Glomerular visceral epithelial cell (primary cell): ENCODE data around the gene TRIO.

Experiments used
- DNase-seq: peaks from one replicate; pipeline ENCODE4 v3.0.0-alpha.2; 2016; ENCODE audit errors: extremely low spot score

TRIO gene

DNA sequence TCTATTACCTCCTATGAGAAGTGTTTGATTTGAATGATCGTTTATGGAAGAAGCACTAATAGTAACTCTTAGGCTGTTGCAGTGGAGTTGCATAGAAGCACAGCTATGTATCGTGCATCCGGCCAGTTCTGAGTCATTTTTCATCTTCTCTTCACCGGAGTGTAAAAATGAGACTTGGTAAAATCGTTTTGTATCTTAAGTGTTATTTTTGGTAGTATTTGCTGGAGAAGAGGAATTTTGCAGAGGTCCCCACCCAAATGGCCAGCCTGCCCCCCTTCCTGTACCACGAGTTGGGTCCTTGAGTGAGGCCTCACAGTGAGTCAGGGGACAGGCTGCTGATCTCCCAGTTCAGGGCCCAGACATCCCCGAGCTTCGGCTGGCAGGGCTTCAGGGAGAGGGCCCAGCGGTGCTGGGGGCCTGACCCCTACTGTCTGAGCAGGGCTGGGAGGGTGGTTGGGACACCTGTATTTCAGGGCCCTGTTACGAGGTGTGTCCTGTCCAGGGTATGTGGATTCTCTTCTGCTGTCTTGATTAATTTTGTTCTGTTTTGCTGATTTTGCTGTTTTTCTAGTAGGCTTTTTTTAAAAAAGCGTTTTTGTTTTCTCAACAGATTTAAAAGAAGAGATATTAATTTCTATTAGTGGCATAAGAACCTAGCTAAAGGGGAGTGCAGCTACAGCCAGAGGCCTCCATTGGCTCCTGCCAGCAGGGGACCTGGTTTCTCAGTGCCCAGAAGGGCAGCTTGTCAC, 210.8 kb downstream of the TRIO start:
- DNase-seq: peak; percentile 36

DNA sequence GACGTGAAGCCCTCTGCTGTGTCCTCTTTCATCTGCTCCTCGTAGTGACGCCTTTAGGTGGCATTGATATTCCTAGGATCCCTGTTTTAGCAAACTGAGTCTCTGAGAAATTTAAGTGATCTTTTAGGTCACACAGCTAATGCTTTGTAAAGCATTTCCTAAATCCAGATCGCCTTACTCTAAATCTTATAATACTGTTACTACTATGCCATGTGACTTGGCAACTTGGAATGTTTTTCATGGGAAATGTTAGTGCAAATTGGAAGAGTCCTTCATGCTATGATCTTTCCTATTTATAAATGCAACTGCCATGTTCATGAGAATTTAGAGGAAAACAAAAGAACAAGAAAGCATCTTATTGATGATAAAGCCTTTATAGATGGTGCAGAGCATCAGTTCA, 212.2 kb downstream of the TRIO start:
- no peak for DNase-seq

DNA sequence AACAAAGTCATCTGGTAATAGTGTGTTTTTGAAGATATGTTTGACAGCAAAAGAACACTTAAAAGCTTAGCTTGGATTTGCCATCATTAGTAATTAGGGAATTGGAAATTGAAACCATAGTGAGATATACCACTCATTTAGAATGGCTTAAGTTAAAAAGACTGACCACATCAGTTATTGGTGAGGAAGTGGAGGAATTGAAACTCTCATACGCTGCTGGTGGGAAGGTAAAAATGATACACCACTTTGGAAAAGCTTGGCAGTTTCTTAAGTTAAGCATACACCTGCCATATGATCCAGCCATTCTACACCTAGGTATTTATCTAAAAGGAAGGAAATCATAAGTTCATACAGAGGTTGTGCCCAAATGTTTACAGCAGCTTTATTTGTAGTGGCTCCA, 213.2 kb downstream of the TRIO start:
- DNase-seq: no peak

DNA sequence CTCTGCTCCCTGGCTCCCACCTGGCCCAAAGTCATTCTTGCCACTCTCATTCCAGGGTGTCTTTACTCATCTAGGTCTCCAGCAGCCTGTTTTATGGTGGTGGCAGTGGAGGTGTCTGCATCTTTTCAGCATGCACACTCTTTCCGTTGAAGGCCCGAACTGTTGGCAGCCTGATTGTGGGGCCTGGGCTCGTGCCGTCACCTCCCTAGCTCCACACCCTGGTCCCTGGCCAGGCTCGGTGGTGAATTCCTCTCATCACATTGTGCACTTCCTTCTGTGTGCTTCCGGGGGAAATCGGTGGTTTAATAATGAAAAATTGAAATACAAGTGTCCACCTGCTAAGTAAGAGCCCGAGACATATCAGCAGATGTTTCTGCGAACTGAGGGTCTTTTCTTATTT, 214.3 kb downstream of the TRIO start:
- no peak for DNase-seq

DNA sequence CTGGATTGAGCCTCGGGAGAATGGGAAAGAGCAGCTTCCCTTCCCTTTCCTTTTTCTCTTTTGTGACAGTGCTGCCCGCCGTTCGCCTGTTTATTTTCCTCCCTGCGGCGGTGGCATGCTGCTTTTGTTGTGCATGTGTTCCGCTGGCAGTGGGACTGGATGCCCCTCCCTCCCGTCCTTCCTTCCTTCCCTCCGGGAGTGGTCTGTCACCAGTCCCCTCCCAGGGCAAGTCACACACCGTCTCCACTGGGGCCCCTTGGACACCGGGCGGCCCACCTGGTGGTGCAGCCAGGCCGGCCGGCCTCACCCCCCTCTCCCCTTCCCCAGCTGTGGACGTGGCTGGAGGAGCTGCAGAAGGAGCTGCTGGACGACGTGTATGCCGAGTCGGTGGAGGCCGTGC, 214.7 kb downstream of the TRIO start:
- DNase-seq: no peak

DNA sequence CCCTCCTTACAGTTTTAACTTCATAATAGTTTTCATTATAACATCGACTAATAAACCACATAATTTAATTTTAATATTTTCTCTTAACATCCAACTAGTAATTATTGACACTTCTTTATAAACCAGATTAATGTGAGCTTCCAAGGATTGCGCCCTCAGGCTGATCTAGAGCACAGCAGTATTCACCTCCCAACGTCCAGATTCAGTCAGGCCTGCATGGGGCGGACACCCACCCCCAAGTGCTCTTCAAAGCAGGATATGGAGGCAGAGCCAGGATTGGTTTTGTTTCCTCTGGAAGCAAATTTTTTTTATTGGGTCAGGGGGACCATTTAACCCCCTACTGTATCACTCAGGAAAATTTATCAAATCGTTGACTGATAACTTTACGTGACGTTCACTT, 215.4 kb downstream of the TRIO start:
- DNase-seq: no peak

DNA sequence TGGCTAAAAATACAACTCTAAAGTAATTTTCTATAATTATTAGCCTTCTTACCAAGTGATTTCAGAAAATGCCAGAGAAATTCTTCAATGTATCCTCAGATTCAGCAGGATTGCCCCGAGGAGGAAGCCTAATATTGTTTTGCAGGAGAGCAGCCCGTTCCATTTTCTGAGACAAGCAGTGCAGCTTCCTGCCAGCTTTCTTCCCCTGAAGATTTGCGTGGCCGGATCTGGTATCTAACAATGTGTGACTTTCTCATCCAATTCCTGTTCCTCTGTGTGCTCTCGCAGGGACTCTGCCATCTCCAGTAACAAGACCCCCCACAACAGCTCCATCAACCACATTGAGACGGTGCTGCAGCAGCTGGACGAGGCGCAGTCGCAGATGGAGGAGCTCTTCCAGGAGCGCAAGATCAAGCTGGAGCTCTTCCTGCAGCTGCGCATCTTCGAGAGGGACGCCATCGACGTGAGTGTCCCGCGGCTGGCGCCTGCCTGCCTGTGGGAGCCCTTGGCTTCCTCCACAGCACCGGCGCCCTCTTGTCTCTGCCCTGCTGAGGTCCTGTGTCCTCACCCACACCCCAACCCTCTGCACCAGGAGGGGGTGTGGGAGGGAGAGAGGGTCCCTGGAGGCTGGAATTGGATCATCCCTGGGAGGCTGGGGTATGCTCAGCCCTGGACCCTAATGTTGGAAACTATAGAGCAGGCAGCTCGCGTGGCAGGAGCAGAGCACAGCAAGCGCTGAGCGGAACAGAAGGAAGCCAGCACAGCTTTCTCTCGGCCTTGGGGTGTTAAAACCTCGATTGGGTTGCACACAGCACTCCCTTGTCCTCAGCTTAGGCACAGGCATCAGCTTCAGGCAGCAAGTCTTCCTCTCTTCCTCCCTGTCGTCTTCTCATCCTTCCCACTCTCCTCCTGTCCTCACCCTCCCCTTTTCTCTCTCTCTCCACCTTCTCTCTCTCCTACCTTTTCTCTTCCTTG, 216.2 kb downstream of the TRIO start:
- no peak for DNase-seq

DNA sequence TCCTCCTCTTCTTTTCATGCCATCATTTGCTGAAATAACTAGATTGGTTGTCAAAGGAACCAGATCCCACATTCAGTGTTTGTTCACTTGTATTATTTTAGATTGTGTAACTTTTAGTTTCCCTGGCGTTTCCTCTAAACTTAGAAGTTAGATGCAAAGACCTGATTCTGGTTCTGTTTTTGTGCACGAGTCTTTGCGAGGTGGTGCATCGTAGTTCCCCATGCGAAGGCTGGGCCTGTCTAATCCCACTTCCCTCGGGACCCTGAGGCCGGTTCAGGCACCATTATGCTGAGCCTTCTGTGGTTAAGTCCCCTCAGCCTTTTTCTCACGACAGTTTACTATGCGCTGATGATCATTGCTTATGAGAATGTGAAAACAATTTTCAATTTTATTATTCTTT, 219.3 kb downstream of the TRIO start:
- no peak for DNase-seq

DNA sequence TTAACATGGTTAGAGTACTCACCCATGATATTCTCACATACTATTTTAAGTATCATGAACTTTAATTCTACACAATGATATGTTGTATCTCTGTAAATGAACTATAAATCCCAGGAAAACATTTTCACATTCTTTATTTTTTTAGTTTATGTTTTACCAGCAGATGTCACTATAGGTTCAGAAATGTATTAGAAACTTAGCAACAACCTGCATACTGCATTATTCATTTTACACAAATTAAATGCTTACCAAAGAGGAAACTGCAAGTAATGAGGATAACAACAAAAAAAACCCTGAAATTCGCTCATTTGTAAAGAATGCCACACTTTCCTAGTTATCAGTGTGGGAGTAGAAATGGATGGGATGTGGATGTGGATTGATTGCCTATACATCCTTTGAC, 221.0 kb downstream of the TRIO start:
- no peak for DNase-seq

DNA sequence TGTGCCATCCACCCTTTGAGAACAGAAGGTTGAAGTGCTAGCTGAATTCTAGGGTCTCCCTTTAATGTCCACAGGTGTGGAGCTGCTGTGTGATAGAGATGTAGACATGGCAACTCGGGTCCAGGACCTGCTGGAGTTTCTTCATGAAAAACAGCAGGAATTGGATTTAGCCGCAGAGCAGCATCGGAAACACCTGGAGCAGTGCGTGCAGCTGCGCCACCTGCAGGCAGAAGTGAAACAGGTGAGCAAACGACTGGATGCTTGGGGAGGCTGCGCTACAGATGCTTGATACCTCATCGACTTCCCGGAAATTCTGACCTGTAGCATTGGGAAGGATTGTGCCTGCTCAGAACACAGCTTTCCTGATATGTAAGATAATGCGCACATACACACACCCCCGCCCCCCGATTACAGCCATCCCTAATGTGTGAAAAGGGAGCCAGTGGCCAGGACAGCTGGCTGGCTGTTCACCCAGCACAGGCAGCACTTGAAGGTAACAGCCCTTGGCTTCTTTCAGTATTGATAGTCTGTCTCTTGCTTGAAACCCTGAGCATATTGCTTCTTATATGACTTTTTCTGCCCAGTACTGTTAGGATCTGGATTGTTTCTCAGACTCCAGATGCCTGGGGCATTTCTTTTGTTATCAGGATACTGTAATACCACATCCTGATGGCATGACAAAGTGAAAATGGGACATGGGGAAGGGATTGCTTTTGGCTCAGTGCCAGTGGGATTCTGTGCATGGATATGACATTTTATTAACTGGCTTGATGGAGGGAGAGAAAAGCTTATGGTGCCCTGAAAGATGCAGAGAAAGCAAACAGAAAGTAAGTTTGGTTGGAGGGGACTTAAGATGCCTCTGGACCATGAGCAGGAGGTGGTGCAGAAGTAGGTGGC, 221.7 kb downstream of the TRIO start:
- DNase-seq: no peak

DNA sequence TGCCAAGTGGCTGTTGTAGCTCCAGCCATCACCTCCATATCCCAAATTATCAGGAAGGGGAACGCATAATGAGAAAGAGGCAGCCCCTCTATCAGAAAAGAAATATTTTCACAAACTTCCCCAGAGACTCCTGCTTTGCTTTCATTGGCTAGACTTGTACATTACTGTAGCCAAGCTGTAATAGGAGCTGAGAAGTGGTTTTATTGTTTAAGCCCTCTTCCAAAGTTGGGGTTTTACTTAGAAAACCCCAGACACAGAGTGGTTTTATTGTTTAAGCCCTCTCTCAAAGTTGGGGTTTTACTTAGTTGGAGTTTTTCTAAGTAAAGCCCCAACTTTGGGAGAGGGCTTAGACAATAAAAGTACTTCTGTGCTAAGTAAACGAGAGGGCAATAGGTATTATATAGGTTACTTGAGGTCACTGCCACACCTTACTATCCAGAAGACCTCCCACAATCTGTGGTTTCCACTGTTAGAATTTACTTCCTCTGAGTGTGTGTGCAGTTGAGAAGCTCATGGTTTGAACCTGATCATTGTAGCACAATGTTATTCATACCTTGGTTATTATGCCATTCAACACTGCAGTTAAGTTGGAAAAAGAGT, 222.8 kb downstream of the TRIO start:
- peak; percentile 45 for DNase-seq

DNA sequence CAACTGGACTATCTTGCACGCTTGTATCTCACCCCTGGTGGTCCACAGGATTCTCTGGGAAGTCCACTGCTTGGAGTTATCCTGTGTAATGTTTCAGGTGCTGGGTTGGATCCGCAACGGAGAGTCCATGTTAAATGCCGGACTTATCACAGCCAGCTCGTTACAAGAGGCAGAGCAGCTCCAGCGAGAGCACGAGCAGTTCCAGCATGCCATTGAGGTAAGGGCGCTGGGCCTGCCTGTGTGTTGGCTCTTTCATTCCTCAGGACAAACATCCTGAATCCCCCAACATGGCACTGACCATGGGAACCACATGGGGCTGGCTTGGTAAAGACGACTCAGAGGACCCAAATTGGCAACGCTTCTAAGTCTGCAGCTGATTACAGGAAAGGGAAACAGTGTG, 223.6 kb downstream of the TRIO start:
- DNase-seq: no peak

DNA sequence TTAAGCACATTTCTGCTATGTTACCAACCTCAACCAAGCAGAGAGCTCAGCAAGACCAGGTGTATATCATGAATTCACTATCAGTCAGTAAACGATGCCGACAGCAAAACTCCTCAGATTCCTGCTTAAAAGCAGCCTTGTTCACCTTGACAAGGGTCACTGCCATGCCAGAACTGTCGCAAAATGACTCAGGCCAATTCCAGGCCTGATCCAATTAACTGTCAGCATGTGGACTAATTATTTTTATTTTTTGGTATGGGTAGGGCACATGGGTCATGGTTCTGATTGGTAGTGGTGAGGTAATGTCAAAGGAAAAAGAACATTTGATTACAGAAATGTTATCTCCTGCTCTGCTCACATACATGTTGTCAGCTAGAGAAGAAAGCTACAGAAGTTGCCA, 224.2 kb downstream of the TRIO start:
- DNase-seq: no peak

DNA sequence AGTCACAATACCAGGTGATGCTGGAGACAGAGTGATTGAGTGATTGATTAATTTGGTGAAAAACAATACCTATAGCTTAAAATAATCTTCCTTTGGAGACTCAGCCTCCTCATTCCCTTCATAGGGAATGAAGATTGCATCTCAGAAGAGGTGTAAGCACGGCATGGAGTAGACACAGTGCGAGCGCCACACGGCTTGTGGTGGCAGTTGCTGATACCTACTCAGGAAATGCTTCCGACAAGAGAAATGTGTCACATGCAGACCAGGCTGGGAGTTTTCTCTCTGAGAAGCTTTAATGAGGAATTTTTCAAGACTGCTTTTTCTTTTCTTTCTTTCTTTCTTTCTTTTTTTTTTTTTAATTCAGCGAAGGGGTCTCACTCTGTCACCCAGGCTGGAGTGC, 226.6 kb downstream of the TRIO start:
- no peak for DNase-seq

DNA sequence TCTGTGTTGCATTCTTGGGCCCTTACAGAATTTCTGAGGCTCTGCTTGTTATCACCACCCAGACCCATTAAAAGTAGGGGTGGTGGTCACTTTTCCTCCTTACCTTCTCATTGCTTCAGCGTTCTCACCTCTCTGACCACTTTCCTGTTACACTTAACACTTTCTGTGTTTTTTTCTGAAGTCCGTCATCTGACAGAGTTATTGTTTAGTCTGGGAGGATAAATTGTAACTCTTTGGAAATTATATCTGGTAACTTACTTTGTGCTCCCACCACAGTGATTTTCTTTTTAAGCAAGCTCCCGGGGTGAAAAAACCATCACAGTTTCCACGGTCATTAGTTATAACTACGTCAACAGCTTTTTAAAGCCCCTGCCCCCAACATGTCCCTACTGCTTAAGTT, 227.2 kb downstream of the TRIO start:
- no peak for DNase-seq

DNA sequence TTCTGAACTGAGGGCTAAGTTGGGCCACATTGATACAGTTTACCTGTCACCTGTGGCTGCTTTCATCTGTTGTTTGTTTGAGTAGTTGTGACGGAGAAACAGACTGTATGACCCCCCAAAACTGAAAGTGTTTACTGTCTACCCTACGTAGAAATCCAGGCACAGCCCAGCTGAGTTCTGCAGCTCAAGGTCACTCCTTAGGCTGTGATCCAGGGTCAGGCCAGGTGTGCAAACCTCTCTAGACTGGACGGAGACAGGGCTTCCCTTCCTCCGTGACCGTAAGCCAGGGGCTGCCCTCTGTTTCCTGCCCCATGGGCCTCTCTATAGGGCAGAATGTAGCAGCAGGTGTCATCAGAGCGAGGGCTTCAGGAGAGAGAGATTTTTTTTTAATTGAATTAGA, 230.5 kb downstream of the TRIO start:
- no peak for DNase-seq

DNA sequence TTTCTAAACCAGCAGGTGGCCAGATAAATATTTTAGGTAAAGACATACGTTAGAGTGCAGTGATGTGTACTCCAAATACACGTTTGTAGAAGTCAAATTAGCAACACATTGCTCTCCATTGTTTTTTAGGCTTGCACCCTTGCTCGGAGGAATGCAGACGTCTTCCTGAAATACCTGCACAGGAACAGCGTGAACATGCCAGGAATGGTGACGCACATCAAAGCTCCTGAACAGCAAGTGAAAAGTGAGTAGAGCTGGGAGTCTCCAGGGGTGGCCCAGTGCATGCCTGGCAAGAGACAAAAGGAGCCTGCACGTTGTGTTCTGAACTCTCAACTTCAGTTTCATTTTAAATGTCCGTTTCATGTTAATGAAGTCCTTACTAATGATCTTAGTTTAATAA, 231.0 kb downstream of the TRIO start:
- no peak for DNase-seq

DNA sequence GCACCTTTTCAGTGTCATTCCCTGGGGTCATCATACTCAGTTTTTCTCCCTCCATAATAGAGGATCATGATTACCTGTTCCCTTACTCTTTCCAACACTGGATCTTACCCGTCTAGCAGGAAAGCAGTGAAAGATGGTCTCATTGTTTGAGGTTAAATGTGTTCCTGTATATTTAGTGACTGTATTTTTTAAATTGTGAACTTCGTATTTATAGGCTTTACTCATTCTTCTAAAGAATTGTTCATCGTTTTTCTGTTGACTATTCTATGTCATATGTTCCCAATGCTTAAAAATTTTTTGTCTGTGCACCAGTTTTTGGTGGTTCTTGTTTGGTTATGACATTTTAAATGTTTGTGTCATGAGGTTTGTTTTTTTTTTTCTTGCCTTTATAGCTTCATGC, 233.6 kb downstream of the TRIO start:
- no peak for DNase-seq

DNA sequence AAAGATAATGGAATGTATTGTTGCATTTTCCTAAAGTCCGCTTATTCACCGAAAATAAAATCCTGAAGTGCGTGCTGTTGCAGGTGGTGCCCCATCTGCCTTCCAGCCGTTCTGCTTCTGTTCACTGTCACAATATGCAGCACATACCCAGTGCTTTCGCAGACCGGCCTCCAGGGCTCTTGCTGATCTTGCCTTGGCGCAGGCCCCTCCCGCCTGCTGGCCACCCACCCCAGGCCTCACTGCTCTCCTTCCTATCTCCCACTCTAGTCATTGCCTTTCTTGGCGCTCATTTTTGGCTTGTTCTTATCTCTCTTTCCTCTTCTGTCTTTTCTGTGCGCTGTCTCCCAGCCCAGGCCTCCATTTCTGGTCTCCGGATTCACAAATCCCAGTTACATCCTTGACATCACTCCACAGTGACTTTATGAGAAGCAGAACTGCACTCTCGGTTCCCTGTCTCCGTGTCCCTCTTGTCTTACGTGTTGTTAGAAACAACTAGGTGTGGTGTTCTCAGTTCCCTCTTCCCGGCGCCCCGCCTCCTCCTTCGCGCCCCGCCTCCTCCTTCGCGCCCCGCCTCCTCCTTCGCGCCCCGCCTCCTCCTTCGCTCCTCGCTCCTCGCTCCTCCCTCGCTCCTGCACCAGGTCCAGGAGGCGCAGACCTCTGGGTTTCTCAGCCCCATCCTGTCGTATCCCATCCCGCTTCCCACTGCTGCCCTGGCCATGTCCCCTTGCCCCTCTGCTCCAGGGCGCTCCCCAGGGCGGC, 236.8 kb downstream of the TRIO start:
- DNase-seq: no peak

DNA sequence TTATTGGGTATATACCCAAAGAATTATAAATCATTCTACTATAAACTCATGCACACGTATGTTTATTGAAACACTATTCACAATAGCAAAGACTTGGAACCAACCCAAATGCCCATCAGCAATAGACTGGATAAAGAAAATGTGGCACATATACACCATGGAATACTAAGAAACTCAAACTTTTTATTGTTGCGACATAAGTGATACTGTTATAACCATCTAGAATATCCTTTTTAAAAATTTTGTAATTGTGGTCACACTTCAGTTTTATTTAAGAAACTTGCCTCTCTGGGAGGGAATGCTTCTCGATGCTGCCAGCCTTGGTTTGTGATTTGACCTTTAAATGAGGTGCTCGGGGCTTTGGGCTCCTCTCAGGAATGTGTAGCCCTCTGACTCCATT, 237.6 kb downstream of the TRIO start:
- DNase-seq: no peak

DNA sequence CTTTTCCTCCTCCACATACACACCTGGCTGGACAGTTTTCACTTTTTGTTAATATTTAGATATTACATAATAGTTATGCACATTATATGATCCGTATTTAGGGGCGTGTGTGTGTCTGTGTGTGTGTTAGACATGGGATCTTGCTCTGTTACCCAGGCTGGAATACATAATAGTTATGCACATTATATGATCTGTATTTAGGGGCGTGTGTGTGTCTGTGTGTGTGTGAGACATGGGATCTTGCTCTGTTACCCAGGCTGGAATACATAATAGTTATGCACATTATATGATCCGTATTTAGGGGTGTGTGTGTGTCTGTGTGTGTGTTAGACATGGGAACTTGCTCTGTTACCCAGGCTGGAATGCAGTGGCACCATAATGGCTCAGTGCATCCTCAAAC, 239.5 kb downstream of the TRIO start:
- DNase-seq: no peak
